Measurements from ENCODE around the gene PDRG1.
"Not testable (repeated sequence)": the region's sequence is repeated elsewhere in the genome, so short reads cannot be mapped to it uniquely, and the experiment has no call there.

The PDRG1 gene

DNA sequence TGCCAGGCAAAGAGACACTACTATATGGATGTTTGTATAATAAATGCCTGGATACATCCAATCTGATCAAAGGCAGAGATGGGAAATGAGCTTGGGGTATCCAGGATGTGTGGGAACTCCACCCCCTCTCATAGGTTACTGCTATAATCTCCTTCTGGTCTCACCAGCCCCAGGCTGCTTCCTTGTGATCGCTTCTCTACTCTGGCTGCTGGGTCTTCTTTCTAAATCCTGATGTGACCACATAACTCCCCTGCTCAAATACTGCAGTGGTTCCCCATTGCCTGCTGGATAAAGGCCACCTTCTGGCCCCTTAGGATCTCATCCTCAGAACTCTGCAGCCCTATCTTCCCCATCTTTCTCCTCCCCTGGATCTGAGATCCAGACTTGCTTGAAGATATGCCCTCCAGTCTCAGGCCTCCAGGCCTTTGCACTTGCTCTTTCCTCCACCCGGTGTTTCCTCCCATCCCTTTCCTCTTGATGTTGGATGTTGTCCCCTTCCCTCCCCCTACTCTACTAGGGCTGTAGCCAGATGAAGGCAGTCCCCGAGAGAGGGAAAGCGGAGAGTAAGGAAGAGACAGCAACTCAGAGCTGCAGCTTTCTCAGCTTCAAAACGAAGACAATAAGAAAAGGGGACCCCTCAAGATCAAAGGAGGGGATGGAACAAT lies 15.3 kb upstream of the PDRG1 start:
- no peak for DNase-seq

GRCh38 chr20:31963889-31964288 lies 12.0 kb upstream of the PDRG1 start:
- no peak for DNase-seq

GRCh38 chr20:31962761-31963160 lies 10.9 kb upstream of the PDRG1 start:
- DNase-seq = no peak

- no peak for DNase-seq
Observed at GRCh38 chr20:31956556-31957526, 5.0 kb upstream of the PDRG1 start.

DNA sequence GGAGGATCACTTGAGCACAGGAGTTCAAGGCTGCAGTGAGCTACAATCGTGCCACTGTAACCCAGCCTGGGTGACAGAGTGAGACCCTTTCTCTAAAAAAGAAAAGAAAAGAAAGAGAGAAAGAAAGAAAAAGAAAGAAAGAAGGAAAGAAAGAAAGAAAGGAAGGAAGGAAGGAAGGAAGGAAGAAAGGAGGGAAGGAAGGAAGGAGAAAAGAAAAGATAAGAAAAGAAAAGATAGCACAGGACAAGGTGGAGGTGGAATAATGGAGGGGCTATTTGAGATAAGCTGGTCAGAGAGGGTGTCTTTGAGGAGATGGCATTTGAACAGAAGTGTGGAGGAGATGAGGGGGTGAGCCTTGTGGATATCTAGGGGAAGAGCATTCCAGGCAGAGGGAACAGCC lies 2.7 kb upstream of the PDRG1 start:
- no peak for DNase-seq

DNA sequence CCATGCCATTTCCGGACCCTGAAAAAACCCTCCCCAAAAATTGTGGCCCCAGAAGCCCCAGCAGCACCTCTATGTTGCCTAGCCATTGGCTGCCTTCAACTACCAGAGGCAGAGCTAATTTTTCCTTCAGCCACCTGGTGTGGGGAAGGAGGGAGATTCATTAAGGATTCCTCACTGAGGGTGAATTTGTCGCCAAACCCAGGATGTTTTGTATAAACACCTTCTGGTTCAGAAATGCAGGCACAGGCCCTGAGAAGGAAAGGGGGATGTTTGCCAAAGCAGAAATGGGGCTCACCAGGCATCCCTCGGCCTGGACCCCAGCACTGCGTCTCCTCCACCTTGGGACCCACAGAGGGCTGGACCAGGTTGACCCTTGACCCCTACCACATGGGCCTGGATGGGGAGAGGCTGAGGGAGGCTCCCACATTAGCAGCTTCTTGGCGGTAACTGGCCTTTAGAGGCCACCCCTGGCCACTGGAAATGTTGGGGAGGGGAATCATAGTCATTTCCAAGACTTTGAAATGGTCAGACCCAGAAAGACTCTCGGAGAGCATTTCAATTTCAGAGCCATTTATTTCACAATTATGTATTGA lies 1.8 kb upstream of the PDRG1 start:
- no peak for DNase-seq

- DNase-seq = no peak
Observed at GRCh38 chr20:31951203-31951529, 680 bp downstream of the PDRG1 start.

DNA sequence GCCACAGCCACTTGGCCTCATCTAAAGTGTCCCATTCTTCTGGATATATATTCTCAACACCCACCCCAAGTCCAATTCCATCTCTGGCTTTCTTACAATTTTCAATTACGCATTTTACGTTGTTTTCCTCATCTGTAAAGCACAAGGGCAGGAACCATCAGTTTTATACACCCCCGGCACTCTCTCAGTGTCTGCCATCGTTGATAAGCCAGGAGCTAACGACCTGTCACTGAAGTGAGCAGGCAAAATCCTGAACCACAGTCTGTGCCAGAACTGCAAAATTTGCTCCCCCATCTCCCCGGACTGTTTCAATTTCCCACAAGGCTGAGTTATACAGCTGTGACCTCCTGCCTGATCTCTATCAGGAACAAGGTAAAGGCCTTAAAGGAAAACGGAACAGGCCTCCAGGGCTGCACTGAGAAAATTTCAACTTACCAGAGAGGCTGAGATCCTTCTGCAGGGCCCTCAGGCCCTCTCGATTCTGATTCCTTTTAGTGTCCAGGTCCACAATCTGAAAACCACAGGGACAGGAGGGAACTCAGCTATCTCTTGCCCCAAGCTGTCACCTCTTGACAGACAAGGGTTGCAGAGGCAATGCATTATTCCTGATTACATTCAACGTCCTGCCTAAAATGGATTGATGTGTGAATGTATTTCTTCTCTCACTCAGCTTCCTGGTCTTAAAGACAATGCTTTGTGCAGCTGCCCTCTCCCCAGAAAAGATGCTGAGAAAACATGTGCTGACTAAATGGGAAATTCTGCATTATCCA lies 1.8 kb downstream of the PDRG1 start:
- no peak for DNase-seq

- no peak for DNase-seq
Observed at GRCh38 chr20:31948008-31948407, 3.8 kb downstream of the PDRG1 start.

DNA sequence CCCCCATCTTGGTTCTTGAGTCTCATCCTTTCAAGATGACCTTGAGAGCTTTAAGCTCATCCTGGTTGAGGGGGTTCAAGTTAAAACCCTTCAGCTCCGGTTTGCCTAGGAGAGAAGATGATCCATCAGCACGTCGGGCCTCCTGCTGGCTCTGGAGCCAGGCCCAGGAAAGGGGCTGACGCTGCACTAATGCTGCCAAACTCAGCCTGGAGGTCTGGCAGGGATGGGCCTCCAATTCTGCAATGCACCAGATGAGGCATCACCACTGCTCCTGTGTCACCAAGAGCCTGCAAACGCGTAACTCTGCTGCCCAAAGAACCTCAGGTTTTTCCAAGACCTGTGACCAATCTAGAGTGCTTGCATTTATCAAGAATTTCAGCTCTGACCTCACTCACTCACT lies 6.1 kb downstream of the PDRG1 start:
- no peak for DNase-seq

DNA sequence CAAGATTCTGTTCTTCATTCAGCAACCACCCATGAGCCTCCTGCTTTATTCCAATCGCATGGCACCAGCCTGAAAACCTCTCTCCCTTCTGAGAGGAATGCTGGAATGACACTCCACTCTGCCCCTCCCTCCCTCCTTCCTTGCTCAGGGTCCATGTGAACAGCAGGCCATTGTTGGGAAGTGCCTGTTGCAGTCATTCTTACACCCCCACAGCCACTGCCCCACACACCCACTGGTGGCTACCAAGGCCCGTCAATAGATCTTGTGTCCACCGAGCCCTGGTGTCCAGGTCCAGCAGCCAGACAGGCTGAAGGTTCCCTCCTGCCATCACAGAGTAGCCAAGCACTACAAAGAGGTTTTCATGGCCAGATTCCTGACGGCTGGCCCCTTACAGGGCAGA lies 6.5 kb downstream of the PDRG1 start:
- DNase-seq = no peak

- DNase-seq = no peak
Observed at GRCh38 chr20:31943052-31943471, 8.8 kb downstream of the PDRG1 start.

- DNase-seq = no peak
Observed at GRCh38 chr20:31939661-31940060, 12.2 kb downstream of the PDRG1 start.

GRCh38 chr20:31937820-31938219 lies 14.0 kb downstream of the PDRG1 start:
- DNase-seq = no peak

DNA sequence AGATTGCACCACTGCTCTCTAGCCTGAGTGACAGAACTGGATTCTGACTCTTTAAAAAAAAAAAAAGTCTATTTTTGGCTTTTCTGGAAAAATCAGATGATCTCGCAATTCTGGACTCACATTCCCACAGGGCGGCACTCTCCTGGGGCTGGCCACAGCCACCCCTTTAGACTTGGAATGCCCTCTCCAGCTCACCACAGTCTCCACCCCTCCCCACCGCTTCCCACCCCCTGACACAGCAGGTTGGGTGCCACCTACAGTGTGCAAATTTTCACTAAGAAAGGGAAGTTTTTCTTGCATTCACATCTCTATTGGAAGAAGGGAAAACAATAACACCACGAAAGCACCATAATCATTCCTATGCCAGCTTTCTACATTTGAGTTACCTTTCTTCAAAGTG lies 15.4 kb downstream of the PDRG1 start:
- DNase-seq = no peak

- no peak for DNase-seq
Observed at GRCh38 chr20:31934968-31935764, 16.7 kb downstream of the PDRG1 start.

GRCh38 chr20:31934491-31934890 lies 17.4 kb downstream of the PDRG1 start:
- DNase-seq = no peak

DNA sequence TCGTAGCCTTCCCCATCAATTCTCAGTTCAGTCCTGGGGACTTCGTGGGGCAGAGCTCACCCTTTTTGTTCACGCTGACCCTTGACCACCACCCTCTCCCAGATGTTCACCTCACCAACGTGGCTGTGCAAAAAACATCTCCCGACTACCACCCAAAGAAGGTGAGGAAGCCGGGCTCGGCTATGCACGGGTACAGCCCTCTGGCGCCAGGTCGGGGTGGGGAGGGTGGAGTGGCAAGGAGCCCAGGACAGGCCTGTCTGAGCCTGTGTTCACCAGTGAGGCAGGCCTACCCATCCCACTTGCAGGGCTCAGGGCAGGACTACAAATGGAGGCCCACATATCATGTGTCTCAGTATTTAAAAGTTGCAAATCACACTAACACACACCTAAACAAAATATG lies 18.1 kb downstream of the PDRG1 start:
- DNase-seq = no peak

- no peak for DNase-seq
Observed at GRCh38 chr20:31930779-31931178, 21.1 kb downstream of the PDRG1 start.

- DNase-seq = not testable (repeated sequence)
Observed at GRCh38 chr20:31929631-31930030, 22.2 kb downstream of the PDRG1 start.

- DNase-seq = no peak
Observed at GRCh38 chr20:31927627-31928159, 24.2 kb downstream of the PDRG1 start.

- DNase-seq = no peak
Observed at GRCh38 chr20:31926493-31926892, 25.4 kb downstream of the PDRG1 start.
